ENCODE measurements around the gene DUSP18.

GRCh38 chr22:30628491-30628890, 39.2 kb downstream of the DUSP18 start:
- TF ChIP-seq CTCF (IDR thresholded peaks at IDR 0.05) (no peak), POLR2A (IDR thresholded peaks at IDR 0.05) (no peak)

All from lower leg skin (tissue), 3 donors.